Heart left ventricle (tissue), 16 donors: ENCODE data around the gene RABGAP1. TPM values are rescaled to one million over a fixed set of nuclear protein-coding genes. Genes with fewer than 3 reads are reported as not detected.

Experiments
- ATAC-seq, 4 donors: fragments of 200-7000 bp; cut with Tn5 transposase; one replicate each; pipeline ENCODE4 v1.9.1; 2020 to 2022; ENCODE audit warnings: moderate library complexity in 4 of 4, mild to moderate bottlenecking in 3 of 4, moderate number of reproducible peaks in 1 of 4
- DNase-seq, 5 donors: peaks; one replicate each; pipeline ENCODE4 v3.0.0-alpha.2; 2020
- H3K27ac ChIP-seq, 12 donors: fragments of 200-600 bp; sonication (generic) in 4 of 12; one replicate each; pipeline versions ENCODE4 v1.5.0 to v1.8.0; 2016 to 2022; ENCODE audit warnings: mild to moderate bottlenecking in 2 of 12
- H3K27me3 ChIP-seq, 9 donors: fragments of 200-600 bp; sonication (generic) in 2 of 9; one replicate each; pipeline versions ENCODE4 v1.5.1 to v1.8.0; 2016 to 2022; ENCODE audit warnings: mild to moderate bottlenecking in 3 of 9
- H3K36me3 ChIP-seq, 9 donors: fragments of 200-600 bp; sonication (generic) in 2 of 9; one replicate each; pipeline versions ENCODE4 v1.5.0 to v1.8.0; 2018 to 2022; ENCODE audit warnings: mild to moderate bottlenecking in 2 of 9
- H3K4me1 ChIP-seq, 12 donors: fragments of 200-600 bp; sonication (generic) in 4 of 12; one replicate each; pipeline versions ENCODE4 v1.5.0 to v1.8.0; 2016 to 2022; ENCODE audit warnings: mild to moderate bottlenecking in 3 of 12
- H3K4me3 ChIP-seq, 12 donors: fragments of 200-600 bp; sonication (generic) in 4 of 12; one replicate each; pipeline versions ENCODE4 v1.5.0 to v1.8.0; 2017 to 2022; ENCODE audit warnings: mild to moderate bottlenecking in 9 of 12, moderate library complexity in 4 of 12
- H3K9me3 ChIP-seq, 12 donors: fragments of 200-600 bp; sonication (generic) in 4 of 12; one replicate each; pipeline versions ENCODE4 v1.5.0 to v1.8.0; 2016 to 2022; ENCODE audit warnings: mild to moderate bottlenecking in 1 of 12
- POLR2A ChIP-seq, 2 donors: fragments of 450-650 bp; IDR thresholded peaks; one replicate each; pipeline ENCODE4 v1.6.1; 2017; ENCODE audit warnings: antibody characterized with exemption in 2 of 2, mild to moderate bottlenecking in 2 of 2, moderate library complexity in 2 of 2
- WGBS, 4 donors: extraction: QIAGEN DNeasy Blood & Tissue Kit in 2 of 4; methylation state at CpG; one replicate each; pipeline versions ENCODE4 v1.1.5 to v1.1.7; 2013 to 2018; 5-methylcytosine and 5-hydroxymethylcytosine counted together
- intact Hi-C, 10 donors: fragments of 100-400 bp; cut with DNase I; formaldehyde crosslinking; loops; one replicate each; pipeline versions ENCODE4 v1.11.1 to v1.14.2; 2022
- polyA plus RNA-seq, 2 donors: library from polyadenylated mRNA; stranded (reverse); fragments of 200-250 nt; gene quantifications; one replicate each; pipeline ENCODE4 v1.2.3, GENCODE V29; 2013
- total RNA-seq, 9 donors: library from RNA; depleted of rRNA in 2 of 9; stranded (reverse); fragments of >200 nt in 2 of 9; fragmentation: NEBNext Ultra II Directional in 3 of 9; extraction: Animal tissue kit (Norgen Biotek cat#: 25700) in 3 of 9; gene quantifications; one replicate each; pipeline versions ENCODE4 v1.1.0 to v1.2.4, GENCODE V29; 2016 to 2023
- TF ChIP-seq, protein P1 (sequence below), 12 donors: fragments of 200-600 bp; sonication (generic) in 4 of 12; IDR thresholded peaks; one replicate each; pipeline versions ENCODE4 v1.5.0 to v1.8.0; 2018 to 2022; ENCODE audit warnings: antibody characterized with exemption in 12 of 12, mild to moderate bottlenecking in 5 of 12
- donor health status: ischemic (EF 13 %, LVEDD 7.1; RV severe dilation, severe dysfunction).
- donor health status: healthy with polysubstance abuse.
- donor health status: DM: no; HTN: yes; CAD: no.
- donor health status: DM: no; HTN: no; CAD: no.
- donor health status: ischemic (EF 25% LVEDD 6.9; RV normal size, moderate dysfunction).
- donor health status: ischemic (EF 25% LVEDD 5.7; RV mildly dilated, moderate dysfunction).
- donor health status: healthy.
- donor health status: DM: yes; HTN: yes; CAD: no.
- donor health status: ischemic (EF 35%, LVEDD 5.7; RV mildly dilated, moderate dysfunction).
- donor health status: nonischemic (EF 11% LVEDD 7.7; RV severe dilation, severe dysfunction).
- donor health status: DM: yes; HTN: yes; CAD: no.
- donor health status: PGD.
- donor health status: ischemic (EF 29% LVEDD 5.4; RV normal size, mild dysfunction).
- donor health status: nonischemic (EF 23%, LVEDD 6.1; RV moderate dilation, normal function).

RABGAP1 gene
- total and polyA plus RNA-seq, 11 donors, result 11.8 to 62.2 (median 43.3) TPM

- H3K9me3 ChIP-seq, result no peaks in the 10 kb centered on the region
- DNase-seq (no peak), ATAC-seq (no peak)
- no peaks in the 10 kb centered on the region for H3K27me3 ChIP-seq
- peaks cover 0 to 5% (median 0%) of the 10 kb centered on the region in 12 donors for H3K4me1 ChIP-seq
- TF ChIP-seq POLR2A (IDR thresholded peaks at IDR 0.05), result no peak
- TF ChIP-seq, protein P1, sequence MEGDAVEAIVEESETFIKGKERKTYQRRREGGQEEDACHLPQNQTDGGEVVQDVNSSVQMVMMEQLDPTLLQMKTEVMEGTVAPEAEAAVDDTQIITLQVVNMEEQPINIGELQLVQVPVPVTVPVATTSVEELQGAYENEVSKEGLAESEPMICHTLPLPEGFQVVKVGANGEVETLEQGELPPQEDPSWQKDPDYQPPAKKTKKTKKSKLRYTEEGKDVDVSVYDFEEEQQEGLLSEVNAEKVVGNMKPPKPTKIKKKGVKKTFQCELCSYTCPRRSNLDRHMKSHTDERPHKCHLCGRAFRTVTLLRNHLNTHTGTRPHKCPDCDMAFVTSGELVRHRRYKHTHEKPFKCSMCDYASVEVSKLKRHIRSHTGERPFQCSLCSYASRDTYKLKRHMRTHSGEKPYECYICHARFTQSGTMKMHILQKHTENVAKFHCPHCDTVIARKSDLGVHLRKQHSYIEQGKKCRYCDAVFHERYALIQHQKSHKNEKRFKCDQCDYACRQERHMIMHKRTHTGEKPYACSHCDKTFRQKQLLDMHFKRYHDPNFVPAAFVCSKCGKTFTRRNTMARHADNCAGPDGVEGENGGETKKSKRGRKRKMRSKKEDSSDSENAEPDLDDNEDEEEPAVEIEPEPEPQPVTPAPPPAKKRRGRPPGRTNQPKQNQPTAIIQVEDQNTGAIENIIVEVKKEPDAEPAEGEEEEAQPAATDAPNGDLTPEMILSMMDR (IDR thresholded peaks at IDR 0.05), result no peak
- WGBS, 4 donors, result 79 to 84% (median 81%) methylated on average over 8 of the region's 8 CpGs
- H3K27ac ChIP-seq, result no peak overlapping the region
- H3K36me3 ChIP-seq, result peaks cover 0 to 81% (median 61%) of the 10 kb centered on the region in 9 donors
- intact Hi-C loops, result loop anchor here in 3 of 10 donors (5.0 to 10.0 kb wide), 4 partner anchors 54 to 524 kb away; partner anchors contain the start of genes RC3H2 (in 1 of the 3) and ZBTB26 (in 1 of the 3)
- H3K4me3 ChIP-seq, result no peak overlapping the region
Observed at GRCh38 chr9:122988920-122989621, 48.3 kb downstream of the RABGAP1 start.

- ATAC-seq (peak in 3 of 4 donors; percentile 44 to 78 (median 74)), DNase-seq (peak in 1 of 5 donors; percentile 40)
- H3K27me3 ChIP-seq, result no peaks in the 10 kb centered on the region
- H3K4me1 ChIP-seq, result peaks cover 0 to 5% (median 0%) of the 10 kb centered on the region in 12 donors
- H3K9me3 ChIP-seq, result no peaks in the 10 kb centered on the region
- 46 to 57% (median 47%) methylated on average over 4 of the region's 4 CpGs for WGBS, 4 donors
- peaks cover 0 to 72% (median 54%) of the 10 kb centered on the region in 9 donors for H3K36me3 ChIP-seq
- H3K4me3 ChIP-seq, result no peak overlapping the region
- no peak for TF ChIP-seq POLR2A (IDR thresholded peaks at IDR 0.05)
- TF ChIP-seq, protein P1 (IDR thresholded peaks at IDR 0.05), result peak; percentile 59 to 86 (median 65)
- H3K27ac ChIP-seq, result no peak overlapping the region
- intact Hi-C loops, result loop anchor here in 4 of 10 donors (5.0 to 10.0 kb wide), 4 partner anchors 49 to 527 kb away; partner anchors contain the start of genes RABGAP1 (in 2 of the 4) and RC3H2 (in 2 of the 4)
Observed at GRCh38 chr9:122991370-122991830, 50.6 kb downstream of the RABGAP1 start.

- 91 to 95% (median 95%) methylated on average over 1 of the region's 1 CpG for WGBS, 4 donors
- peaks cover 0 to 83% (median 64%) of the 10 kb centered on the region in 9 donors for H3K36me3 ChIP-seq
- no peak for TF ChIP-seq POLR2A (IDR thresholded peaks at IDR 0.05)
- TF ChIP-seq, protein P1 (IDR thresholded peaks at IDR 0.05), result no peak
Observed at GRCh38 chr9:122996586-122996985, 55.8 kb downstream of the RABGAP1 start.

GRCh38 chr9:122998448-122998847, 57.6 kb downstream of the RABGAP1 start:
- Histone ChIP-seq H3K9me3 (no peaks in the 10 kb centered on the region), H3K4me1 (peaks cover 0 to 20% (median 5%) of the 10 kb centered on the region in 12 donors), H3K36me3 (peaks cover 0 to 78% (median 59%) of the 10 kb centered on the region in 9 donors), H3K27ac (no peak overlapping the region), H3K4me3 (no peak overlapping the region), H3K27me3 (no peaks in the 10 kb centered on the region)
- DNase-seq, result no peak
- 88 to 93% (median 90%) methylated on average over 5 of the region's 5 CpGs for WGBS, 4 donors
- no peak for TF ChIP-seq POLR2A (IDR thresholded peaks at IDR 0.05)
- TF ChIP-seq, protein P1 (IDR thresholded peaks at IDR 0.05), result no peak
- ATAC-seq, result no peak
- intact Hi-C loops, result loop anchor here in 2 of 10 donors (10.0 kb wide), 2 partner anchors 94 to 534 kb away; partner anchors contain the start of gene RC3H2 (in 1 of the 2)

More at GRCh38 chr9:122996586-122996985, 55.8 kb downstream of the RABGAP1 start:
- Histone ChIP-seq H3K9me3 (no peaks in the 10 kb centered on the region), H3K4me3 (no peak overlapping the region), H3K27me3 (no peaks in the 10 kb centered on the region), H3K27ac (no peak overlapping the region), H3K4me1 (peaks cover 0 to 6% (median 0%) of the 10 kb centered on the region in 12 donors)
- intact Hi-C loops, result loop anchor here in 2 of 10 donors (10.0 kb wide), 2 partner anchors 92 to 532 kb away; partner anchors contain the start of gene RC3H2 (in 1 of the 2)
- DNase-seq (no peak), ATAC-seq (no peak)
